Epidermal melanocyte (primary cell): ENCODE results near the gene TPP1.
A peak's percentile ranks its signal among the peaks of the same experiment; 100 is the strongest.

Experiments
- DNase-seq: peaks from one replicate; pipeline ENCODE4 v3.0.0; 2011; ENCODE audit warnings: low spot score; ENCODE audit not compliant: insufficient read length

The TPP1 gene

GRCh38 chr11:6619004-6619745, at the start of gene TPP1:
Gene TPP1 (minus strand): TSS chr11:6619422. CDS start chr11:6619400, 22 bp downstream.
- DNase-seq: peak; percentile 100

GRCh38 chr11:6667733-6668374, 48.6 kb upstream of the TPP1 start:
- DNase-seq: no peak

GRCh38 chr11:6666302-6667183, 47.3 kb upstream of the TPP1 start:
- DNase-seq: no peak

- no peak for DNase-seq
Observed at GRCh38 chr11:6664551-6664950, 45.3 kb upstream of the TPP1 start.

GRCh38 chr11:6663794-6664469, 44.7 kb upstream of the TPP1 start:
- DNase-seq: no peak

- no peak for DNase-seq
Observed at GRCh38 chr11:6660712-6661111, 41.5 kb upstream of the TPP1 start.

- DNase-seq: no peak
Observed at GRCh38 chr11:6658647-6659046, 39.4 kb upstream of the TPP1 start.

- no peak for DNase-seq
Observed at GRCh38 chr11:6657346-6657745, 38.1 kb upstream of the TPP1 start.

GRCh38 chr11:6656936-6657335, 37.7 kb upstream of the TPP1 start:
- DNase-seq: no peak

- no peak for DNase-seq
Observed at GRCh38 chr11:6656584-6656915, 37.3 kb upstream of the TPP1 start.

GRCh38 chr11:6655790-6656583, 36.8 kb upstream of the TPP1 start, which contains the start of gene DCHS1:
Gene DCHS1 (minus strand): TSS chr11:6655809. CDS start chr11:6641613, 14,196 bp downstream.
- DNase-seq: no peak

GRCh38 chr11:6655020-6655789, 36.0 kb upstream of the TPP1 start:
- DNase-seq: no peak

GRCh38 chr11:6654281-6655019, 35.2 kb upstream of the TPP1 start:
- DNase-seq: no peak

- DNase-seq: no peak
Observed at GRCh38 chr11:6653656-6654055, 34.4 kb upstream of the TPP1 start.

GRCh38 chr11:6653097-6653496, 33.9 kb upstream of the TPP1 start:
- no peak for DNase-seq

GRCh38 chr11:6652182-6652581, 33.0 kb upstream of the TPP1 start:
- no peak for DNase-seq

GRCh38 chr11:6650980-6651379, 31.8 kb upstream of the TPP1 start:
- no peak for DNase-seq

GRCh38 chr11:6650104-6650503, 30.9 kb upstream of the TPP1 start:
- DNase-seq: no peak

GRCh38 chr11:6648501-6648900, 29.3 kb upstream of the TPP1 start:
- DNase-seq: no peak
